Adrenal gland (tissue), 5 donors: Measurements from ENCODE around the gene TMEM253.

Experiments used
- POLR2A ChIP-seq, 2 donors: fragments of 450-650 bp; IDR thresholded peaks; one replicate each; pipeline ENCODE4 v1.6.1; 2017; ENCODE audit warnings: antibody characterized with exemption in 2 of 2, mild to moderate bottlenecking in 2 of 2, moderate library complexity in 1 of 2
- TF ChIP-seq, protein P1 (sequence below), 6 experiments: fragments of 450-650 bp in 4 of 6; fragments of 200-600 bp in 2 of 6; sonication (generic) in 1 of 6; IDR thresholded peaks; 1 replicate in 5 of 6; 2 replicates in 1 of 6; pipeline versions ENCODE4 v1.5.1 to v1.8.0; 2016 to 2021; ENCODE audit warnings: antibody characterized with exemption in 6 of 6, mild to moderate bottlenecking in 2 of 6, moderate library complexity in 1 of 6
- donor health status: DM: no; HTN: no; CAD: no.

DNA sequence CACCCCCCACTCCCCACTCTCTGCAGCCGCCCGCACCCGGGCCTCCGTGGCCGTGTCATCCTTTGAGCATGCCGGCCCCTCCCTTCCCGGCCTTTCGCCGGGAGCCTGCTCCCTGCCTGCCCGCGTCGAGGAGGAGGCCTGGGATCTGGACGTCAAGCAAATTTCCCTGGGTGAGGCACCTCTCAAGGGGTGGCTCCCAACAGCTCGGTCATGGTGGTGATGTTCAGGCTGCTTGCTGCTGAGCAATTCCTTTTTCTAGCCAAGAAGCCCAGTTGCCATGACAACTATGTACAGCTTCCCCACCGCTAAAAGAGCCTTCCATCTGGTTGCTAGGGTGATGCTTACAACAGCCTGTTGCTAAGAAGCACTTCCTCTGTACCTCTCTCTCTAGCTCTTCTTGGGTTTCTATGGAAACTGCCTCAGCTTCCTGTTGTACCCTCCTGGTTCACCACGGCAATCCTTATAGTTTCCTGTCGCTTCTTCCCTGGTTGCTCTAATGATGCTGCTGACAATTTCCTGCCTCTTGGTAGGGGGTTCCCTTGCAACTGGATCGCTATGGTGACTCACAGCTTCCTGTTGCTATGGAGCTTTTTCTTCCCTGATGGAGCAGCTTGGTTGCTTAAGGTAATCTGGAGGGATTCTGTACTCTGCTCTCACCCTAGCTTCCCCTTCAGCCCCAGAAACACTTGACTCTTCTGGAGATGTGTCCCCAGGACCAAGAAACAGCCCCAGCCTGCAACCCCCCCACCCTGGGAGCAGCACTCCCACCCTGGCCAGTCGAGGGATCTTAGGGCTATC, 13.4 kb upstream of the TMEM253 start:
- TF ChIP-seq, protein P1, sequence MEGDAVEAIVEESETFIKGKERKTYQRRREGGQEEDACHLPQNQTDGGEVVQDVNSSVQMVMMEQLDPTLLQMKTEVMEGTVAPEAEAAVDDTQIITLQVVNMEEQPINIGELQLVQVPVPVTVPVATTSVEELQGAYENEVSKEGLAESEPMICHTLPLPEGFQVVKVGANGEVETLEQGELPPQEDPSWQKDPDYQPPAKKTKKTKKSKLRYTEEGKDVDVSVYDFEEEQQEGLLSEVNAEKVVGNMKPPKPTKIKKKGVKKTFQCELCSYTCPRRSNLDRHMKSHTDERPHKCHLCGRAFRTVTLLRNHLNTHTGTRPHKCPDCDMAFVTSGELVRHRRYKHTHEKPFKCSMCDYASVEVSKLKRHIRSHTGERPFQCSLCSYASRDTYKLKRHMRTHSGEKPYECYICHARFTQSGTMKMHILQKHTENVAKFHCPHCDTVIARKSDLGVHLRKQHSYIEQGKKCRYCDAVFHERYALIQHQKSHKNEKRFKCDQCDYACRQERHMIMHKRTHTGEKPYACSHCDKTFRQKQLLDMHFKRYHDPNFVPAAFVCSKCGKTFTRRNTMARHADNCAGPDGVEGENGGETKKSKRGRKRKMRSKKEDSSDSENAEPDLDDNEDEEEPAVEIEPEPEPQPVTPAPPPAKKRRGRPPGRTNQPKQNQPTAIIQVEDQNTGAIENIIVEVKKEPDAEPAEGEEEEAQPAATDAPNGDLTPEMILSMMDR (IDR thresholded peaks at IDR 0.05) = no peak
- TF ChIP-seq POLR2A (IDR thresholded peaks at IDR 0.05) = no peak
